K562 (cell line): Measurements from ENCODE around the gene TRAF3. TPM values are rescaled to one million over a fixed set of nuclear protein-coding genes. Genes with fewer than 3 reads are reported as not detected.

Experiments used
- ATAC-seq: fragments of 200-7000 bp; cut with Tn5 transposase; 3 replicates; pipeline ENCODE4 v1.9.1; 2020; ENCODE audit warnings: moderate library complexity
- BruUV-seq: library from RNA; stranded (reverse); fragments of 400-500 nt; replicated peaks from 2 replicates; lab custom pipeline; 2021; lab: Mats Ljungman, UMichigan
- CTCF ChIA-PET: fragments of 300-600 bp; formaldehyde crosslinking; extraction: SDS; loops from one replicate; lab custom pipeline; 2021; ENCODE audit warnings: low intra/inter-chr PET ratio; lab: Yijun Ruan, JAX
- POLR2A ChIA-PET: fragments of 300-600, 350-650 bp; sonication (Branson Sonifier 250); formaldehyde crosslinking; extraction: SDS; loops from one replicate; lab custom pipeline; 2021; ENCODE audit warnings: antibody characterized with exemption, inconsistent platforms; lab: Yijun Ruan, JAX
- DNase-seq, 4 experiments: peaks; one replicate each; pipeline versions ENCODE4 v3.0.0 to v3.0.0-alpha.2; 2011 to 2018; ENCODE audit warnings: low spot score in 3 of 4, mixed read lengths in 3 of 4; ENCODE audit errors: extremely low read depth in 1 of 4
- FAIRE-seq: peaks from 2 replicates; lab custom pipeline; 2011; peaks lifted over from hg19 to GRCh38; lab: Jason Lieb, UNC
- H2AFZ ChIP-seq: 2 replicates; pipeline ENCODE4 v1.6.0; 2011; ENCODE audit warnings: low read depth, low read length, control low read depth, inconsistent platforms
- H3K27ac ChIP-seq: fragments of 200-600 bp; 3 replicates; pipeline ENCODE4 v1.8.0; 2011; ENCODE audit warnings: low read depth, mild to moderate bottlenecking, control low read depth, inconsistent platforms, low read length, moderate library complexity, mixed read lengths; ENCODE audit errors: extremely low read depth
- H3K27me3 ChIP-seq, 2 experiments: fragments of 300-600 bp in 1 of 2; 2 replicates in 1 of 2; 3 replicates in 1 of 2; pipeline versions ENCODE4 v1.6.0 to v1.8.0; 2011; ENCODE audit warnings: inconsistent platforms in 2 of 2, low read length in 2 of 2, mild to moderate bottlenecking in 1 of 2, mixed read lengths in 1 of 2, moderate library complexity in 1 of 2; ENCODE audit not compliant: control insufficient read depth in 2 of 2, insufficient read depth in 2 of 2
- H3K36me3 ChIP-seq: fragments of 300-600 bp; 3 replicates; pipeline ENCODE4 v1.8.0; 2011; ENCODE audit warnings: mild to moderate bottlenecking, low read length, inconsistent platforms; ENCODE audit not compliant: control insufficient read depth, insufficient read depth
- H3K4me1 ChIP-seq, 2 experiments: fragments of 200-600 bp in 1 of 2; replicated peaks in 1 of 2; 2 replicates in 1 of 2; 3 replicates in 1 of 2; pipeline versions ENCODE4 v1.5.1 to v1.8.0; 2011; ENCODE audit warnings: inconsistent platforms in 2 of 2, low read length in 2 of 2, mild to moderate bottlenecking in 1 of 2, mixed read lengths in 1 of 2, moderate library complexity in 1 of 2; ENCODE audit not compliant: control insufficient read depth in 2 of 2, insufficient read depth in 2 of 2
- H3K4me2 ChIP-seq: 2 replicates; pipeline ENCODE4 v1.6.1; 2011; ENCODE audit warnings: low read length, control low read depth, inconsistent platforms, mixed read lengths; ENCODE audit not compliant: insufficient read depth
- H3K4me3 ChIP-seq: fragments of 200-600 bp; sonication (generic), shearing (Covaris generic); 2 replicates; pipeline ENCODE4 v1.5.1; 2016; ENCODE audit warnings: control low read depth, inconsistent platforms
- H3K79me2 ChIP-seq: fragments of 200-600 bp; 3 replicates; pipeline ENCODE4 v1.8.0; 2011; ENCODE audit warnings: low read length, inconsistent platforms; ENCODE audit not compliant: control insufficient read depth, insufficient read depth
- H3K9ac ChIP-seq, 2 experiments: 2 replicates each; pipeline versions ENCODE4 v1.6.0 to v1.6.1; 2011; ENCODE audit warnings: low read depth in 2 of 2, low read length in 2 of 2, control low read depth in 1 of 2, inconsistent platforms in 1 of 2, mild to moderate bottlenecking in 1 of 2, mixed read lengths in 1 of 2; ENCODE audit not compliant: insufficient read depth in 1 of 2
- H3K9me1 ChIP-seq: one replicate; pipeline ENCODE4 v1.6.0; 2011; ENCODE audit warnings: inconsistent platforms, mild to moderate bottlenecking, low read length, moderate library complexity; ENCODE audit not compliant: control insufficient read depth, insufficient read depth
- H3K9me3 ChIP-seq: replicated peaks from 2 replicates; pipeline ENCODE4 v1.5.1; 2011; ENCODE audit warnings: low read depth, low read length, inconsistent platforms; ENCODE audit not compliant: control insufficient read depth, insufficient read depth
- H4K20me1 ChIP-seq: replicated peaks from 2 replicates; pipeline ENCODE4 v1.6.1; 2011; ENCODE audit warnings: low read length, inconsistent platforms, mixed read lengths; ENCODE audit not compliant: control insufficient read depth, insufficient read depth
- ASH1L ChIP-seq: fragments of 450-650 bp; IDR thresholded peaks from 2 replicates; pipeline ENCODE4 v1.6.1; 2018; ENCODE audit warnings: borderline replicate concordance, mild to moderate bottlenecking, low read depth; ENCODE audit not compliant: partially characterized antibody
- HDAC2 ChIP-seq: fragments of 450-650 bp; IDR thresholded peaks from 2 replicates; pipeline ENCODE4 v1.6.1; 2016; ENCODE audit warnings: mild to moderate bottlenecking
- MAFF ChIP-seq: IDR thresholded peaks from 2 replicates; pipeline ENCODE4 v1.6.1; 2012; ENCODE audit warnings: low read length, improper control_type of control experiment
- NCOA1 ChIP-seq: fragments of 450-650 bp; IDR thresholded peaks from 2 replicates; pipeline ENCODE4 v1.6.1; 2016; ENCODE audit warnings: low read depth
- ZBTB17 ChIP-seq: fragments of 450-650 bp; formaldehyde crosslinking; IDR thresholded peaks from 2 replicates; pipeline ENCODE4 v1.4.0; 2020; ENCODE audit warnings: mild to moderate bottlenecking
- ZNF239 ChIP-seq: fragments of 250-450 bp; sonication (Bioruptor Pico); IDR thresholded peaks from 2 replicates; pipeline ENCODE4 v1.4.0; 2020; ENCODE audit warnings: mild to moderate bottlenecking
- ZNF431 ChIP-seq: sonication (generic); formaldehyde crosslinking; IDR thresholded peaks from 2 replicates; pipeline ENCODE4 v1.8.0; 2022; ENCODE audit warnings: mild to moderate bottlenecking, missing genetic modification reagents
- ZNF444 ChIP-seq: fragments of 250-450 bp; sonication (Bioruptor Pico); IDR thresholded peaks from 2 replicates; pipeline ENCODE4 v1.4.0; 2020; ENCODE audit warnings: mild to moderate bottlenecking, moderate library complexity
- ZNF57 ChIP-seq: fragments of 450-650 bp; formaldehyde crosslinking; IDR thresholded peaks from 2 replicates; pipeline ENCODE4 v1.4.0; 2020; ENCODE audit warnings: mild to moderate bottlenecking, moderate library complexity
- WGBS: fragments of 100-300 bp; shearing (Covaris generic); methylation state at CpG from one replicate; pipeline ENCODE4 v1.1.6; 2016; ENCODE audit warnings: low coverage, mixed read lengths; ENCODE audit not compliant: insufficient coverage; ENCODE audit errors: missing lambda C conversion rate; 5-methylcytosine and 5-hydroxymethylcytosine counted together
- in situ Hi-C: fragments of 300-500 bp; cut with MboI; formaldehyde crosslinking; loops from 4 replicates; pipeline ENCODE4 v1.15.0; 2018; ENCODE audit warnings: inconsistent platforms, mixed read lengths
- intact Hi-C: fragments of 100-400 bp; cut with micrococcal nuclease; formaldehyde crosslinking; loops from 2 replicates; pipeline ENCODE4 v1.14.2; 2022
- polyA plus RNA-seq, 8 experiments: library from polyadenylated mRNA; depleted of rRNA in 4 of 8; stranded (reverse) in 5 of 8; unstranded in 3 of 8; fragments of >200 nt; fragmentation: Nextera tagmentation in 2 of 8; fragmentation: Illumina TruSeq in 1 of 8; extraction: Ambion mirVana in 2 of 8; extraction: Trizol in 1 of 8; gene quantifications; 2 replicates each; pipeline versions ENCODE4 v1.2.1 to v1.2.3, GENCODE V29; 2011 to 2014; ENCODE audit warnings: inconsistent platforms in 1 of 8, missing spikeins in 1 of 8
- total RNA-seq, 7 experiments: library from RNA; depleted of rRNA in 6 of 7; stranded (reverse); fragments of >200 nt in 6 of 7; fragmentation: Illumina TruSeq in 2 of 7; extraction: Trizol in 2 of 7; gene quantifications; 2 replicates each; pipeline versions ENCODE4 v1.2.1 to v1.2.3, GENCODE V29; 2011 to 2021; ENCODE audit warnings: low replicate concordance in 1 of 7
- TF ChIP-seq, protein P1 (sequence below): conservative IDR thresholded peaks from 2 replicates; pipeline ENCODE4 v1.6.1; 2011; ENCODE audit warnings: low read depth, mild to moderate bottlenecking, low read length; ENCODE audit not compliant: control insufficient read depth
- TF ChIP-seq, protein P2 (sequence below), 3 experiments: IDR thresholded peaks in 2 of 3; conservative IDR thresholded peaks in 1 of 3; 2 replicates each; pipeline ENCODE4 v1.5.1; 2011 to 2012; ENCODE audit warnings: low read length in 3 of 3, mild to moderate bottlenecking in 3 of 3, control low read depth in 2 of 3, improper control_type of control experiment in 1 of 3, inconsistent platforms in 1 of 3, low read depth in 1 of 3, mixed read lengths in 1 of 3, moderate library complexity in 1 of 3; ENCODE audit not compliant: insufficient read depth in 2 of 3
- TF ChIP-seq, protein P3 (sequence below), 3 experiments: fragments of 200-800 bp in 1 of 3; sonication (Bioruptor generic) in 1 of 3; sonication (generic) in 1 of 3; formaldehyde crosslinking in 1 of 3; IDR thresholded peaks; 2 replicates each; pipeline versions ENCODE4 v1.6.1 to v1.8.0; 2016 to 2022; ENCODE audit warnings: mild to moderate bottlenecking in 2 of 3, missing compliant biosample characterization in 2 of 3, missing genetic modification characterization in 2 of 3, missing genetic modification reagents in 1 of 3
- TF ChIP-seq, protein P4 (sequence below): fragments of 450-650 bp; IDR thresholded peaks from 2 replicates; pipeline ENCODE4 v1.6.1; 2016; ENCODE audit warnings: mild to moderate bottlenecking

Gene TRAF3
- total and polyA plus RNA-seq, 9 of the 15 experiments (the other 6 are each of a cell fraction or from before 2014, with no cell fraction given) = 0.52 to 21.3 (median 9.9) TPM

DNA sequence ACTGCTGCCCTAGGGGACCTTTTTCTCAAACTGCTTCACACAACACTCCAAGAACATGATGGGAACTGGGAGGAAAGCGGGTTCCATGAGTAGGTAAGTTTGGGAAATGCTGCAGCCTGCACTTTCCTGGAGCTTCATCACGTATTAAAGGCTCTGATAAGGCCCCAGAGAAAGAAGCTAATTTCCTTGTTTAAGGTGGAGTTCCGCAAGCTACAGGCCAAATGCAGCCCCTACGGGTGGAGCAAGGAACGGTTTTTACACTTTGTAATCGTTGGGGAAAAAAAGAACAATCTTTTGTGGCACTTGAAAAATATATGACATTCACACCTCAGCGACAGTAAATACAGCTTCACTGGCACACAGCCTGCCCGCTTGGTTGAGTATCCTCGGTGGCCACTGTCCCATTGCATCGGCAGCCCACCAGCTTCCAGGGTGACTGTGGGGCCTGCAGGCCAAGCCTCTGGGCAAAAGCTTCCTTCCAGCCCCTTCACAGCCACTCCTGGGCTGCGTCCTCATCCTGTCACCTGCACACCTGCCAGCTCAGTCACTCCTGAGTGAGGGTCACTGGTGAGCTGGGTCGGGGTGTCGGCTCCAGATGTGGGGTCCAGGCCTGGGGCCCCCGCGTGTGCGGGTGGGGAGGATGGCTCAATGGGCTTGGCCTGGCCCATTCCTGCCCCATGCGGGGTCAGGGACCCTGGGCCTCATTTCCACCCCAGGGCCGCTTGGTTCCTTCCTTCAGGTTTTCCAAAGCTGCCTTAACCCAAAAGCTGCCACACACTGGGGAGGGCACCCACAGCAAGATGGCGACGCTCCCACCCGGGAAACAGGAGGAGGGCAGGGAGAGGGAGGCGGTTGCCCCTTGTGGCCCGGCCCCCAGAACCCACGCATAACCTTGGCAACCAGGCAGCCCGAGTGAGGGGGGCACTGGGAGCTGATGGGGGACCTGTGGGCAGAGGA, 147.7 kb downstream of the TRAF3 start:
- intact Hi-C loops (no loop called here), in situ Hi-C loops (loop anchor here (25.0 kb wide), 1 partner anchor 413 kb away; the partner anchor contains the start of gene ANKRD9)
- H3K36me3 ChIP-seq = no peaks in the 10 kb centered on the region
- no peak overlapping the region for H3K4me3 ChIP-seq
- no peak overlapping the region for H2AFZ ChIP-seq
- peaks cover 0 to 35% of the 10 kb centered on the region in 2 experiments; a peak in 3 of 5 replicates for H3K4me1 ChIP-seq
- no peaks in the 10 kb centered on the region for H4K20me1 ChIP-seq
- CTCF ChIA-PET = no interaction called here
- no peaks in the 10 kb centered on the region for H3K9me3 ChIP-seq
- no TSS peak for BruUV-seq
- POLR2A ChIA-PET = interaction anchor here (0.6 to 0.9 kb wide), 3 partner anchors 10 to 160 kb away, joined by 3 read pairs; no protein-coding TSS in a partner anchor
- no peak overlapping the region for H3K27ac ChIP-seq
- H3K9me1 ChIP-seq = no peaks in the 10 kb centered on the region
- FAIRE-seq = no peak
- ATAC-seq = peak; percentile 61
- H3K27me3 ChIP-seq = peaks cover 0 to 10% of the 10 kb centered on the region in 2 experiments; a peak in 1 of 5 replicates
- H3K4me2 ChIP-seq = no peak overlapping the region
- no peaks in the 10 kb centered on the region for H3K79me2 ChIP-seq
- DNase-seq = peak; percentile 16 to 30 (median 26)
- 32% methylated on average over 19 of the region's 25 CpGs for WGBS
- H3K9ac ChIP-seq = peak overlapping the region in 1 of 2 experiments; percentile 26; a peak in 1 of 4 replicates
- TF ChIP-seq, protein P1, sequence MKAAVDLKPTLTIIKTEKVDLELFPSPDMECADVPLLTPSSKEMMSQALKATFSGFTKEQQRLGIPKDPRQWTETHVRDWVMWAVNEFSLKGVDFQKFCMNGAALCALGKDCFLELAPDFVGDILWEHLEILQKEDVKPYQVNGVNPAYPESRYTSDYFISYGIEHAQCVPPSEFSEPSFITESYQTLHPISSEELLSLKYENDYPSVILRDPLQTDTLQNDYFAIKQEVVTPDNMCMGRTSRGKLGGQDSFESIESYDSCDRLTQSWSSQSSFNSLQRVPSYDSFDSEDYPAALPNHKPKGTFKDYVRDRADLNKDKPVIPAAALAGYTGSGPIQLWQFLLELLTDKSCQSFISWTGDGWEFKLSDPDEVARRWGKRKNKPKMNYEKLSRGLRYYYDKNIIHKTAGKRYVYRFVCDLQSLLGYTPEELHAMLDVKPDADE = no peak
- TF ChIP-seq, protein P2, sequence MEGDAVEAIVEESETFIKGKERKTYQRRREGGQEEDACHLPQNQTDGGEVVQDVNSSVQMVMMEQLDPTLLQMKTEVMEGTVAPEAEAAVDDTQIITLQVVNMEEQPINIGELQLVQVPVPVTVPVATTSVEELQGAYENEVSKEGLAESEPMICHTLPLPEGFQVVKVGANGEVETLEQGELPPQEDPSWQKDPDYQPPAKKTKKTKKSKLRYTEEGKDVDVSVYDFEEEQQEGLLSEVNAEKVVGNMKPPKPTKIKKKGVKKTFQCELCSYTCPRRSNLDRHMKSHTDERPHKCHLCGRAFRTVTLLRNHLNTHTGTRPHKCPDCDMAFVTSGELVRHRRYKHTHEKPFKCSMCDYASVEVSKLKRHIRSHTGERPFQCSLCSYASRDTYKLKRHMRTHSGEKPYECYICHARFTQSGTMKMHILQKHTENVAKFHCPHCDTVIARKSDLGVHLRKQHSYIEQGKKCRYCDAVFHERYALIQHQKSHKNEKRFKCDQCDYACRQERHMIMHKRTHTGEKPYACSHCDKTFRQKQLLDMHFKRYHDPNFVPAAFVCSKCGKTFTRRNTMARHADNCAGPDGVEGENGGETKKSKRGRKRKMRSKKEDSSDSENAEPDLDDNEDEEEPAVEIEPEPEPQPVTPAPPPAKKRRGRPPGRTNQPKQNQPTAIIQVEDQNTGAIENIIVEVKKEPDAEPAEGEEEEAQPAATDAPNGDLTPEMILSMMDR (IDR thresholded peaks at IDR 0.05 in 2 of 3, conservative IDR thresholded peaks at IDR 0.05 in 1 of 3; ENCODE audit: insufficient read depth in 2 of 3, low read depth in 1 of 3, low read length in 3 of 3) = peak in 2 of 3 experiments; percentile 27 to 33; a peak in 3 of 6 replicates
- no peak for TF ChIP-seq ZNF57
- TF ChIP-seq HDAC2 = no peak
- TF ChIP-seq ZNF239 = peak; percentile 97
- no peak for TF ChIP-seq ASH1L
- TF ChIP-seq MAFF = no peak
- no peak for TF ChIP-seq ZNF431 (CRISPR knock-in tag)
- TF ChIP-seq, protein P3, sequence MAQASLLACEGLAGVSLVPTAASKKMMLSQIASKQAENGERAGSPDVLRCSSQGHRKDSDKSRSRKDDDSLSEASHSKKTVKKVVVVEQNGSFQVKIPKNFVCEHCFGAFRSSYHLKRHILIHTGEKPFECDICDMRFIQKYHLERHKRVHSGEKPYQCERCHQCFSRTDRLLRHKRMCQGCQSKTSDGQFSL (CRISPR knock-in tag; IDR thresholded peaks at IDR 0.05) = no peak
- TF ChIP-seq, protein P3 (tag; IDR thresholded peaks at IDR 0.05) = no peak
- TF ChIP-seq ZNF444 = no peak
- TF ChIP-seq, protein P4, sequence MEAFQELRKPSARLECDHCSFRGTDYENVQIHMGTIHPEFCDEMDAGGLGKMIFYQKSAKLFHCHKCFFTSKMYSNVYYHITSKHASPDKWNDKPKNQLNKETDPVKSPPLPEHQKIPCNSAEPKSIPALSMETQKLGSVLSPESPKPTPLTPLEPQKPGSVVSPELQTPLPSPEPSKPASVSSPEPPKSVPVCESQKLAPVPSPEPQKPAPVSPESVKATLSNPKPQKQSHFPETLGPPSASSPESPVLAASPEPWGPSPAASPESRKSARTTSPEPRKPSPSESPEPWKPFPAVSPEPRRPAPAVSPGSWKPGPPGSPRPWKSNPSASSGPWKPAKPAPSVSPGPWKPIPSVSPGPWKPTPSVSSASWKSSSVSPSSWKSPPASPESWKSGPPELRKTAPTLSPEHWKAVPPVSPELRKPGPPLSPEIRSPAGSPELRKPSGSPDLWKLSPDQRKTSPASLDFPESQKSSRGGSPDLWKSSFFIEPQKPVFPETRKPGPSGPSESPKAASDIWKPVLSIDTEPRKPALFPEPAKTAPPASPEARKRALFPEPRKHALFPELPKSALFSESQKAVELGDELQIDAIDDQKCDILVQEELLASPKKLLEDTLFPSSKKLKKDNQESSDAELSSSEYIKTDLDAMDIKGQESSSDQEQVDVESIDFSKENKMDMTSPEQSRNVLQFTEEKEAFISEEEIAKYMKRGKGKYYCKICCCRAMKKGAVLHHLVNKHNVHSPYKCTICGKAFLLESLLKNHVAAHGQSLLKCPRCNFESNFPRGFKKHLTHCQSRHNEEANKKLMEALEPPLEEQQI = no peak
- no peak for TF ChIP-seq ZBTB17
- no peak for TF ChIP-seq NCOA1
